Measurements from ENCODE around the gene SMIM44.
"Not testable (repeated sequence)": the region's sequence is repeated elsewhere in the genome, so short reads cannot be mapped to it uniquely, and the experiment has no call there.

DNA sequence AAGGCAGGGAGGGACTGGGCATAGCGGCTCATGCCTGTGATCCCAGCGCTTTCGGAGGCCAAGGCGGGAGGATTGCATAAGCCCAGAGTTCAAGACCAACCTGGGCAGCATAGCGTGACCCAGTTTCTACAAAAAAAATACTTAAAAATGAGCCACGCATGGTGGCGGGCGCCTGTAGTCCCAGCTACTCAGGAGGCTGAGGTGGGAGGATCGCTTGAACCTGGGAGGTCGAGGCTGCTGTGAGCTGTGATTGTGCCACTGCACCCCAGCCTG, 30.4 kb downstream of the SMIM44 start:
- not testable (repeated sequence) for TF ChIP-seq POLR2A (IDR thresholded peaks at IDR 0.05; ENCODE audit: low read depth, low read length); TAF1 (IDR thresholded peaks at IDR 0.05; ENCODE audit: borderline replicate concordance, low read depth, low read length); POLR2AphosphoS5 (IDR thresholded peaks at IDR 0.05; ENCODE audit: low read depth, low read length)
